UCSD-AML1 (cell line): ENCODE measurements around the gene BLOC1S3.
"Not testable (repeated sequence)": the region's sequence is repeated elsewhere in the genome, so short reads cannot be mapped to it uniquely, and the experiment has no call there.

ENCODE experiments used
- DNase-seq: peaks from one replicate; lab custom pipeline; 2025; ENCODE audit not compliant: unreplicated experiment; lab: John Stamatoyannopoulos, UW

The BLOC1S3 gene

DNA sequence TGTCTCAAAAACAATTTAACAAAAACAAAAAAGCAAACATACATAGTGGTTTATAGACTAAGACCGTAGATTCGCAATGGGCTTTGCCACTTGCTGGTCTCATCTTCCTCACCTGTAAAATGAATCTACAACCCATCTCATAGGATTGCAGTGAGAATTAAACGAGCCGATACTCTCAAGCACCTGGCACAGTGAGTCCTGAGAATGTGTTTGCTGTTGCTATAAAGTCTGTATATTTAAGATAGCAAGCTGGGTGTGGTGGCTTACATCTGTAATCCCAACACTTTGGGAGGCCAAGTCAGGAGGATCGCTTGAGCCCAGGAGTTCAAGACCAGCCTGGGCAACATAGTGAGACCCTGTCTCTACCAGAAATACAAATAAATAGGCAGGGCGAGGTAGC is 44.1 kb downstream of the BLOC1S3 start:
- DNase-seq = no peak

DNA sequence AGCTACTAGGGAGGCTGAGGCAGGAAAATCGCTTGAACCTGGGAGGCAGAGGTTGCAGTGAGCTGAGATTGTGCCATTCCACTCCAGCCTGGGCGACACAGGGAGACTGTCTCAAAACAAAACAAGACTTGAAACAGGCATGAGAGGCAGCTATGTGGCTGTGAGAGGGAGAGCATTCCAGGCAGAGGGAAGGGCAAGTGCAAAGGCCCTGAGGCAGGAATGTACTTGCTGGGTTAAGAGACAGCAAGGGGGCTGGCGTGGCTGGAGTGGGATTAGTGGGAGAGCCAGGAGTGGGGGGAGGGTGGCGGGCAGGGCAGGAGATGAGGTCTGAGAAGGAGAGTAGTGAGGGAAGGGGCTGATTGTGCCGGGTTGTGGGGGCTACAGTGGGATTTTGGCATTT is 45.3 kb downstream of the BLOC1S3 start:
- no peak for DNase-seq

DNA sequence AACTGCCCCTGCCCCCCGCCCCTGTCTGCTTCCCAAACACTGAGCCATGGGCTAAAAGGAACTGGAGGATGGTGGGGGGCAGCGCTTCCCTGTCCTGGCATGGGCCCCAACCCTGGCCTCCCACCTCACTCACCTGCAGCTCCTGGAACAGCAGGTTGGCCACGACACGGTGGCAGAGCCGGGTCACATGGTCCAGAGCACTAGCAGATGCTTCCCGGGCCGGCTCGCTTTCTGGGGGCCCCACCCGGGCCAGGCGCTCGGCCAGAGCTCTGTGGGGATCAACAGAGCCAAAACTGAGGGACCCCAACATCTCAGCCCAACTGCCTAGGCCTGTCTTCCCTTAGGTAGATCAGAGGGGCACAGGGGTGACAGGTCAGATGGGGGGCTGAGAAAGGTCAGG is 46.1 kb downstream of the BLOC1S3 start:
- no peak for DNase-seq

DNA sequence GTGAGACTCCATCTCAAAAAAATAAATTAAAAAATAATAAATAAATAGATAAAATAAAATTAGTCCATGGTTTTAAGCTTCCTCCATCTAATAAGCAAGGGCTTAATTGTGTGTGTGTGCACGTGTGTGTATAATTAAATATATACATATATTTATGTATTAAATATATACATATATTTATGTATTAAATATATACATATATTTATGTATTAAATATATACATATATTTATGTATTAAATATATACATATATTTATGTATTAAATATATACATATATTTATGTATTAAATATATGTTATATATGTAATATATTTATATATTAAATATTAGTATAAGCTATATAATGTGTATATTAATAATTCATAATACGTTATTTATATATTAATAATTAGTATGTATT is 50.5 kb downstream of the BLOC1S3 start:
- DNase-seq = not testable (repeated sequence)
